A673 (cell line): ENCODE data around the gene MYOF. TPM values are rescaled to one million over a fixed set of nuclear protein-coding genes. Genes with fewer than 3 reads are reported as not detected.
"Not testable (repeated sequence)": the region's sequence is repeated elsewhere in the genome, so short reads cannot be mapped to it uniquely, and the experiment has no call there.

ENCODE experiments used
- BruUV-seq: library from RNA; stranded (reverse); fragments of 400-500 nt; replicated peaks from 2 replicates; lab custom pipeline; 2021; lab: Mats Ljungman, UMichigan
- CTCF ChIA-PET: fragments of 300-600 bp; sonication (Branson Sonifier 250); formaldehyde crosslinking; loops from one replicate; lab custom pipeline; 2022; ENCODE audit warnings: antibody characterized with exemption; lab: Charles Lee
- POLR2A ChIA-PET: fragments of 300-600 bp; sonication (Branson Sonifier 250); formaldehyde crosslinking; loops from one replicate; lab custom pipeline; 2022; ENCODE audit warnings: antibody characterized with exemption; ENCODE audit not compliant: low non-redundant PET; lab: Charles Lee
- DNase-seq: peaks from one replicate; pipeline ENCODE4 v3.0.0-alpha.2; 2015; ENCODE audit warnings: low spot score
- H3K27ac ChIP-seq: fragments of 200-600 bp; sonication (generic); 2 replicates; pipeline ENCODE4 v1.5.1; 2016; ENCODE audit warnings: mixed run types, low read depth, mild to moderate bottlenecking, mixed read lengths, antibody characterized with exemption, low read length; ENCODE audit not compliant: poor library complexity, severe bottlenecking
- H3K27me3 ChIP-seq: fragments of 200-600 bp; sonication (generic); replicated peaks from 2 replicates; pipeline ENCODE4 v1.6.1; 2017; ENCODE audit warnings: mixed run types, low read depth, mild to moderate bottlenecking, mixed read lengths, antibody characterized with exemption, low read length; ENCODE audit not compliant: insufficient read depth, poor library complexity
- H3K36me3 ChIP-seq: fragments of 200-600 bp; sonication (generic); 2 replicates; pipeline ENCODE4 v1.6.1; 2016; ENCODE audit warnings: mixed run types, mild to moderate bottlenecking, mixed read lengths, antibody characterized with exemption, low read length; ENCODE audit not compliant: insufficient read depth, poor library complexity, severe bottlenecking
- H3K4me1 ChIP-seq: fragments of 200-600 bp; sonication (generic); 2 replicates; pipeline ENCODE4 v1.6.1; 2017; ENCODE audit warnings: mixed run types, mild to moderate bottlenecking, mixed read lengths, antibody characterized with exemption, low read length; ENCODE audit not compliant: insufficient read depth, poor library complexity, severe bottlenecking
- H3K4me3 ChIP-seq: fragments of 200-600 bp; sonication (generic); 2 replicates; pipeline ENCODE4 v1.5.1; 2016; ENCODE audit warnings: low read depth, mixed run types, mild to moderate bottlenecking, mixed read lengths, low read length; ENCODE audit not compliant: poor library complexity, severe bottlenecking
- H3K9me3 ChIP-seq: fragments of 200-600 bp; sonication (generic); 2 replicates; pipeline ENCODE4 v1.6.1; 2016; ENCODE audit warnings: mixed run types, low read depth, mild to moderate bottlenecking, mixed read lengths, antibody characterized with exemption, low read length; ENCODE audit not compliant: poor library complexity, severe bottlenecking
- CTCF ChIP-seq: fragments of 300-800, 200-600 bp; sonication (generic); conservative IDR thresholded peaks from 2 replicates; pipeline ENCODE4 v1.5.1; 2017; ENCODE audit warnings: low read depth, mild to moderate bottlenecking, antibody characterized with exemption, low read length, moderate library complexity, mixed read lengths
- EZH2 ChIP-seq: fragments of 200-600 bp; sonication (generic); IDR thresholded peaks from 2 replicates; pipeline ENCODE4 v1.6.1; 2017; ENCODE audit warnings: borderline replicate concordance, low read depth, mild to moderate bottlenecking, mixed read lengths, antibody characterized with exemption, low read length; ENCODE audit not compliant: poor library complexity, severe bottlenecking
- intact Hi-C: fragments of 100-400 bp; cut with micrococcal nuclease; formaldehyde crosslinking; loops from one replicate; pipeline ENCODE4 v1.10.0; 2022; ENCODE audit not compliant: unreplicated experiment
- total RNA-seq: library from RNA; stranded (reverse); gene quantifications from 2 replicates; pipeline ENCODE4 v1.2.3, GENCODE V29; 2021

The MYOF gene
- total RNA-seq, 1 experiment from 2014 or later: 24.2 TPM

DNA sequence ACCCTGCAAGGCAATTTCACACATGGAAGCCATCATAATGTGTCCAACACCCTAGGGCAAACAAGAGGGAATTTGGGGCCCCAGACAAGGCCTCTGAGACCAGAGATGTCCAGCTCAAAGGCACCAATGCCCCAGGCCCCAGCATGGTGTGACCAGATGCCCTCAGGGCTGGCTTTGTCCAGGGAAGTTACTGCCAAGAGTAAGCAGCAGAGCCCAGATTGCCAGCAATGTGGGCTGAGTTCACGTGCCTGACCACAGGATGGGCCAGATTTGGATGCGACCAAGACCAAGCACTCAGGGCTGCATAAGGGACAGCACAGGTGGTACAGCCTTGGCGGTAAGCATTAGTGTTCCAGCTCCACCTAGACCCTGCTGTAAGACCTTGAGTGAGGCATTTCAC, 12.7 kb downstream of the MYOF start:
- Histone ChIP-seq H3K27ac (no peak overlapping the region), H3K4me1 (peaks cover 14% of the 10 kb centered on the region), H3K4me3 (no peak overlapping the region), H3K9me3 (no peaks in the 10 kb centered on the region), H3K36me3 (no peaks in the 10 kb centered on the region), H3K27me3 (no peaks in the 10 kb centered on the region)
- POLR2A ChIA-PET: no interaction called here
- no peak for DNase-seq
- no TSS peak for BruUV-seq
- no peak for TF ChIP-seq CTCF
- no peak for TF ChIP-seq EZH2
- intact Hi-C loops: no loop called here
- CTCF ChIA-PET: no interaction called here

- Histone ChIP-seq H3K9me3 (no peaks in the 10 kb centered on the region), H3K4me1 (peaks cover 14% of the 10 kb centered on the region), H3K27me3 (no peaks in the 10 kb centered on the region), H3K36me3 (no peaks in the 10 kb centered on the region), H3K27ac (peak overlapping the region; percentile 12), H3K4me3 (no peak overlapping the region)
- intact Hi-C loops: no loop called here
- peak; percentile 69 for DNase-seq
- ChIA-PET POLR2A (no interaction called here), CTCF (interaction anchor here (1.4 kb wide), 1 partner anchor 14 kb away, joined by 3 read pairs; the partner anchor contains the start of gene MYOF)
- TF ChIP-seq CTCF (no peak), EZH2 (no peak)
- BruUV-seq: no TSS peak
These were observed 13.5 kb downstream of the MYOF start for GRCh38 chr10:93468461-93469213.

GRCh38 chr10:93467635-93468034, 14.5 kb downstream of the MYOF start:
- H3K4me1 ChIP-seq: peaks cover 19% of the 10 kb centered on the region
- H3K27me3 ChIP-seq, H3K27ac ChIP-seq, H3K4me3 ChIP-seq, DNase-seq, intact Hi-C loops, H3K9me3 ChIP-seq, POLR2A ChIA-PET, H3K36me3 ChIP-seq, BruUV-seq: not testable (repeated sequence)
- CTCF ChIA-PET: interaction anchor here (1.4 kb wide), 1 partner anchor 15 kb away, joined by 3 read pairs; the partner anchor contains the start of gene MYOF
